Measurements from ENCODE around the gene DNAH14. TPM values are rescaled to one million over a fixed set of nuclear protein-coding genes. Genes with fewer than 3 reads are reported as not detected.
A peak's percentile ranks its signal among the peaks of the same experiment; 100 is the strongest.
"Not testable (repeated sequence)": the region's sequence is repeated elsewhere in the genome, so short reads cannot be mapped to it uniquely, and the experiment has no call there.

The DNAH14 gene
- total RNA-seq, 1 experiment from 2014 or later = 77.2 TPM

GRCh38 chr1:225191199-225191753 is 261.8 kb downstream of the DNAH14 start:
- no peak overlapping the region for H3K4me3 ChIP-seq
- no peak for DNase-seq
- no peak overlapping the region for H3K27ac ChIP-seq
- no peaks in the 10 kb centered on the region for H3K27me3 ChIP-seq
- no peaks in the 10 kb centered on the region for H3K4me1 ChIP-seq
- peaks cover 14% of the 10 kb centered on the region for H3K9me3 ChIP-seq (replicated peaks)
- no peaks in the 10 kb centered on the region for H3K36me3 ChIP-seq

GRCh38 chr1:225201447-225201846 is 272.0 kb downstream of the DNAH14 start:
- Histone ChIP-seq H3K36me3 (no peaks in the 10 kb centered on the region), H3K4me1 (no peaks in the 10 kb centered on the region), H3K4me3 (no peak overlapping the region), H3K27me3 (no peaks in the 10 kb centered on the region), H3K27ac (no peak overlapping the region), H3K9me3 (replicated peaks) (no peaks in the 10 kb centered on the region; the same call in 1 of the 2 replicates)
- DNase-seq = peak; percentile 18 to 19

GRCh38 chr1:225207791-225208190 is 278.3 kb downstream of the DNAH14 start:
- no peak for DNase-seq

GRCh38 chr1:225209153-225209552 is 279.7 kb downstream of the DNAH14 start:
- H3K27me3 ChIP-seq = no peaks in the 10 kb centered on the region
- no peaks in the 10 kb centered on the region for H3K36me3 ChIP-seq
- no peaks in the 10 kb centered on the region for H3K4me1 ChIP-seq
- DNase-seq = no peak
- H3K27ac ChIP-seq = no peak overlapping the region
- H3K4me3 ChIP-seq = no peak overlapping the region
- peaks cover 11% of the 10 kb centered on the region; the same call in 1 of the 2 replicates for H3K9me3 ChIP-seq (replicated peaks)

More at GRCh38 chr1:225207791-225208190, 278.3 kb downstream of the DNAH14 start:
- H3K4me1 ChIP-seq = no peaks in the 10 kb centered on the region
- peaks cover 7% of the 10 kb centered on the region; the same call in 1 of the 2 replicates for H3K9me3 ChIP-seq (replicated peaks)
- no peaks in the 10 kb centered on the region for H3K27me3 ChIP-seq
- H3K4me3 ChIP-seq = no peak overlapping the region
- no peaks in the 10 kb centered on the region for H3K36me3 ChIP-seq
- no peak overlapping the region for H3K27ac ChIP-seq

GRCh38 chr1:225210180-225210579 is 280.7 kb downstream of the DNAH14 start:
- H3K27me3 ChIP-seq, H3K4me1 ChIP-seq, H3K27ac ChIP-seq, H3K4me3 ChIP-seq, DNase-seq, H3K36me3 ChIP-seq: not testable (repeated sequence)
- H3K9me3 ChIP-seq (replicated peaks) = peaks cover 11% of the 10 kb centered on the region; the same call in 1 of the 2 replicates

GRCh38 chr1:225211694-225212442 is 282.4 kb downstream of the DNAH14 start:
- not testable (repeated sequence) for H3K27ac ChIP-seq, H3K4me1 ChIP-seq, DNase-seq, H3K4me3 ChIP-seq, H3K27me3 ChIP-seq, H3K36me3 ChIP-seq
- peaks cover 11% of the 10 kb centered on the region; the same call in 1 of the 2 replicates for H3K9me3 ChIP-seq (replicated peaks)

- H3K27ac ChIP-seq = peak overlapping the region; percentile 28; the same call in 1 of the 2 replicates
- no peaks in the 10 kb centered on the region for H3K36me3 ChIP-seq
- H3K9me3 ChIP-seq (replicated peaks) = no peaks in the 10 kb centered on the region
- H3K4me1 ChIP-seq = peaks cover 14% of the 10 kb centered on the region
- no peaks in the 10 kb centered on the region for H3K27me3 ChIP-seq
- no peak for DNase-seq
- no peak overlapping the region for H3K4me3 ChIP-seq
Observed at GRCh38 chr1:225224287-225224686, 294.8 kb downstream of the DNAH14 start.

GRCh38 chr1:225225681-225226080 is 296.2 kb downstream of the DNAH14 start:
- no peaks in the 10 kb centered on the region for H3K36me3 ChIP-seq
- H3K4me3 ChIP-seq = no peak overlapping the region
- no peak for DNase-seq
- peaks cover 14% of the 10 kb centered on the region for H3K4me1 ChIP-seq
- H3K9me3 ChIP-seq (replicated peaks) = no peaks in the 10 kb centered on the region
- no peaks in the 10 kb centered on the region for H3K27me3 ChIP-seq
- no peak overlapping the region for H3K27ac ChIP-seq

- H3K4me3 ChIP-seq = no peak overlapping the region
- H3K9me3 ChIP-seq (replicated peaks) = no peaks in the 10 kb centered on the region
- no peaks in the 10 kb centered on the region for H3K36me3 ChIP-seq
- peaks cover 14% of the 10 kb centered on the region for H3K4me1 ChIP-seq
- H3K27ac ChIP-seq = no peak overlapping the region
- no peaks in the 10 kb centered on the region for H3K27me3 ChIP-seq
- no peak for DNase-seq
Observed at GRCh38 chr1:225228871-225229303, 299.4 kb downstream of the DNAH14 start.

GRCh38 chr1:225229429-225229828 is 300.0 kb downstream of the DNAH14 start:
- H3K27me3 ChIP-seq; H3K27ac ChIP-seq; H3K4me3 ChIP-seq; H3K36me3 ChIP-seq; H3K9me3 ChIP-seq (replicated peaks); DNase-seq: not testable (repeated sequence)
- peaks cover 10% of the 10 kb centered on the region for H3K4me1 ChIP-seq

GRCh38 chr1:225230483-225230882 is 301.0 kb downstream of the DNAH14 start:
- H3K9me3 ChIP-seq (replicated peaks) = no peaks in the 10 kb centered on the region
- no peaks in the 10 kb centered on the region for H3K27me3 ChIP-seq
- H3K4me1 ChIP-seq = no peaks in the 10 kb centered on the region
- H3K4me3 ChIP-seq = no peak overlapping the region
- no peaks in the 10 kb centered on the region for H3K36me3 ChIP-seq
- no peak overlapping the region for H3K27ac ChIP-seq
- DNase-seq = no peak

GRCh38 chr1:225232930-225233329 is 303.5 kb downstream of the DNAH14 start:
- not testable (repeated sequence) for H3K27ac ChIP-seq; H3K27me3 ChIP-seq; H3K4me1 ChIP-seq; H3K4me3 ChIP-seq; DNase-seq; H3K9me3 ChIP-seq (replicated peaks); H3K36me3 ChIP-seq

GRCh38 chr1:225242611-225243010 is 313.1 kb downstream of the DNAH14 start:
- no peak overlapping the region for H3K4me3 ChIP-seq
- H3K9me3 ChIP-seq (replicated peaks) = peaks cover 6% of the 10 kb centered on the region; the same call in 1 of the 2 replicates
- H3K4me1 ChIP-seq = no peaks in the 10 kb centered on the region
- DNase-seq = no peak
- no peaks in the 10 kb centered on the region for H3K36me3 ChIP-seq
- H3K27ac ChIP-seq = no peak overlapping the region
- H3K27me3 ChIP-seq = no peaks in the 10 kb centered on the region

GRCh38 chr1:225250432-225250831 is 321.0 kb downstream of the DNAH14 start:
- DNase-seq = no peak
- Histone ChIP-seq H3K9me3 (replicated peaks) (no peaks in the 10 kb centered on the region), H3K27ac (no peak overlapping the region), H3K27me3 (no peaks in the 10 kb centered on the region), H3K4me1 (no peaks in the 10 kb centered on the region), H3K36me3 (no peaks in the 10 kb centered on the region), H3K4me3 (no peak overlapping the region)

GRCh38 chr1:225253173-225253572 is 323.7 kb downstream of the DNAH14 start:
- Histone ChIP-seq H3K36me3 (no peaks in the 10 kb centered on the region), H3K27me3 (no peaks in the 10 kb centered on the region), H3K4me1 (no peaks in the 10 kb centered on the region), H3K27ac (no peak overlapping the region), H3K9me3 (replicated peaks) (no peaks in the 10 kb centered on the region), H3K4me3 (no peak overlapping the region)
- no peak for DNase-seq
